SK-N-SH treated with all-trans-retinoic acid at 6 μM for 48 hours (cell line): Measurements from ENCODE around the gene DOCK2.

ENCODE experiments used
- ATAC-seq: fragments of 200-7000 bp; cut with Tn5 transposase; 3 replicates; pipeline ENCODE4 v1.9.1; 2020; ENCODE audit warnings: mild to moderate bottlenecking, moderate library complexity
- BACH2 ChIP-seq: fragments of 250-450 bp; sonication (Bioruptor Pico); IDR thresholded peaks from 2 replicates; pipeline ENCODE4 v1.9.0; 2021; ENCODE audit warnings: mild to moderate bottlenecking, borderline replicate concordance
- CSDC2 ChIP-seq: fragments of 250-450 bp; sonication (Bioruptor Pico); IDR thresholded peaks from 2 replicates; pipeline ENCODE4 v1.5.0; 2020; ENCODE audit warnings: mild to moderate bottlenecking, moderate library complexity
- ESRRG ChIP-seq: fragments of 250-450 bp; sonication (Bioruptor Pico); IDR thresholded peaks from 2 replicates; pipeline ENCODE4 v1.6.1; 2021; ENCODE audit warnings: mild to moderate bottlenecking
- ISL1 ChIP-seq: fragments of 250-450 bp; sonication (Bioruptor Pico); IDR thresholded peaks from 2 replicates; pipeline ENCODE4 v2.1.2; 2022; ENCODE audit warnings: mild to moderate bottlenecking, moderate library complexity
- OSR1 ChIP-seq: fragments of 250-450 bp; sonication (Bioruptor Pico); IDR thresholded peaks from 2 replicates; pipeline ENCODE4 v1.8.0; 2022; ENCODE audit warnings: moderate library complexity, mild to moderate bottlenecking, inconsistent platforms
- PPARA ChIP-seq: fragments of 250-450 bp; sonication (Bioruptor Pico); IDR thresholded peaks from 2 replicates; pipeline ENCODE4 v1.5.0; 2020; ENCODE audit warnings: mild to moderate bottlenecking, borderline replicate concordance
- RARB ChIP-seq: fragments of 250-450 bp; sonication (Bioruptor Pico); IDR thresholded peaks from 2 replicates; pipeline ENCODE4 v1.8.0; 2021; ENCODE audit warnings: mild to moderate bottlenecking, moderate library complexity
- TCF4 ChIP-seq: fragments of 250-450 bp; sonication (Bioruptor Pico); IDR thresholded peaks from 2 replicates; pipeline ENCODE4 v1.8.0; 2021; ENCODE audit warnings: mild to moderate bottlenecking, moderate library complexity, borderline replicate concordance
- TOX ChIP-seq: fragments of 250-450 bp; sonication (Bioruptor Pico); IDR thresholded peaks from 2 replicates; pipeline ENCODE4 v1.8.0; 2021; ENCODE audit warnings: mild to moderate bottlenecking, moderate library complexity, borderline replicate concordance
- ZFP3 ChIP-seq: fragments of 250-450 bp; sonication (Bioruptor Pico); IDR thresholded peaks from 2 replicates; pipeline ENCODE4 v1.5.0; 2020; ENCODE audit warnings: mild to moderate bottlenecking, moderate library complexity
- ZFP30 ChIP-seq: fragments of 450-650 bp; formaldehyde crosslinking; IDR thresholded peaks from 2 replicates; pipeline ENCODE4 v1.5.0; 2022; ENCODE audit warnings: mild to moderate bottlenecking, moderate library complexity
- ZNF565 ChIP-seq: fragments of 450-650 bp; formaldehyde crosslinking; conservative IDR thresholded peaks from 2 replicates; pipeline ENCODE4 v1.5.0; 2020; ENCODE audit warnings: low read depth, mild to moderate bottlenecking, moderate library complexity
- TF ChIP-seq, protein P1 (sequence below): fragments of 250-450 bp; sonication (Bioruptor Pico); IDR thresholded peaks from 2 replicates; pipeline ENCODE4 v1.5.1; 2021; ENCODE audit warnings: mild to moderate bottlenecking, moderate library complexity
- TF ChIP-seq, protein P2 (sequence below): fragments of 250-450 bp; sonication (Bioruptor Pico); IDR thresholded peaks from 2 replicates; pipeline ENCODE4 v1.8.0; 2020; ENCODE audit warnings: mild to moderate bottlenecking, moderate library complexity, borderline replicate concordance
- TF ChIP-seq, protein P3 (sequence below): fragments of 250-450 bp; sonication (Bioruptor Pico); IDR thresholded peaks from 2 replicates; pipeline ENCODE4 v1.8.0; 2021; ENCODE audit warnings: low read depth, mild to moderate bottlenecking, moderate library complexity, borderline replicate concordance
- TF ChIP-seq, protein P4 (sequence below): fragments of 250-450 bp; sonication (Bioruptor Pico); IDR thresholded peaks from 2 replicates; pipeline ENCODE4 v1.5.0; 2020; ENCODE audit warnings: mild to moderate bottlenecking, moderate library complexity

DOCK2 gene

DNA sequence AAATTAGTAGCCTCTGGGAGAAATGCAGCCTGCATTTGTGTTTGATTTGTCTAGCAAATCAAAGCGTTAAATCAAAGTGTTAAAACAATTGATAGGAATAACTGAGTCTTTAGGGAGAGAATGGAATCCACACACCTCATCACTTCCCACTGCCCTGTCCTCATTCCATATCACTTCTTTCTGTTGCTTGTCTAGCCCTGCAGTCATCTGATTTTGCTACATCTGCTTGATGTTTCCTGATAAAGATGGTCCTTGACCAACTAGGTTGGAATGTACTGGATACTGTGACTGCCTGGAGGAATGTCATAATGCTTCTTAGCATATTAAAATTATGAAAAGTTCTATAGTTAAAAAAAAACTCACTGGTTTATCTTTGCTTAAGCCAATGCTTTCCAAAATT, 119.9 kb downstream of the DOCK2 start:
- TF ChIP-seq TOX (CRISPR knock-in tag) = no peak
- no peak for TF ChIP-seq ZFP30 (CRISPR knock-in tag)
- no peak for TF ChIP-seq OSR1 (CRISPR knock-in tag)
- TF ChIP-seq, protein P1, sequence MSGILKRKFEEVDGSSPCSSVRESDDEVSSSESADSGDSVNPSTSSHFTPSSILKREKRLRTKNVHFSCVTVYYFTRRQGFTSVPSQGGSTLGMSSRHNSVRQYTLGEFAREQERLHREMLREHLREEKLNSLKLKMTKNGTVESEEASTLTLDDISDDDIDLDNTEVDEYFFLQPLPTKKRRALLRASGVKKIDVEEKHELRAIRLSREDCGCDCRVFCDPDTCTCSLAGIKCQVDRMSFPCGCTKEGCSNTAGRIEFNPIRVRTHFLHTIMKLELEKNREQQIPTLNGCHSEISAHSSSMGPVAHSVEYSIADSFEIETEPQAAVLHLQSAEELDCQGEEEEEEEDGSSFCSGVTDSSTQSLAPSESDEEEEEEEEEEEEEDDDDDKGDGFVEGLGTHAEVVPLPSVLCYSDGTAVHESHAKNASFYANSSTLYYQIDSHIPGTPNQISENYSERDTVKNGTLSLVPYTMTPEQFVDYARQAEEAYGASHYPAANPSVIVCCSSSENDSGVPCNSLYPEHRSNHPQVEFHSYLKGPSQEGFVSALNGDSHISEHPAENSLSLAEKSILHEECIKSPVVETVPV (CRISPR knock-in tag) = no peak
- no peak for TF ChIP-seq BACH2
- TF ChIP-seq, protein P2, sequence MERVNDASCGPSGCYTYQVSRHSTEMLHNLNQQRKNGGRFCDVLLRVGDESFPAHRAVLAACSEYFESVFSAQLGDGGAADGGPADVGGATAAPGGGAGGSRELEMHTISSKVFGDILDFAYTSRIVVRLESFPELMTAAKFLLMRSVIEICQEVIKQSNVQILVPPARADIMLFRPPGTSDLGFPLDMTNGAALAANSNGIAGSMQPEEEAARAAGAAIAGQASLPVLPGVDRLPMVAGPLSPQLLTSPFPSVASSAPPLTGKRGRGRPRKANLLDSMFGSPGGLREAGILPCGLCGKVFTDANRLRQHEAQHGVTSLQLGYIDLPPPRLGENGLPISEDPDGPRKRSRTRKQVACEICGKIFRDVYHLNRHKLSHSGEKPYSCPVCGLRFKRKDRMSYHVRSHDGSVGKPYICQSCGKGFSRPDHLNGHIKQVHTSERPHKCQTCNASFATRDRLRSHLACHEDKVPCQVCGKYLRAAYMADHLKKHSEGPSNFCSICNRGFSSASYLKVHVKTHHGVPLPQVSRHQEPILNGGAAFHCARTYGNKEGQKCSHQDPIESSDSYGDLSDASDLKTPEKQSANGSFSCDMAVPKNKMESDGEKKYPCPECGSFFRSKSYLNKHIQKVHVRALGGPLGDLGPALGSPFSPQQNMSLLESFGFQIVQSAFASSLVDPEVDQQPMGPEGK (CRISPR knock-in tag) = no peak
- TF ChIP-seq, protein P3, sequence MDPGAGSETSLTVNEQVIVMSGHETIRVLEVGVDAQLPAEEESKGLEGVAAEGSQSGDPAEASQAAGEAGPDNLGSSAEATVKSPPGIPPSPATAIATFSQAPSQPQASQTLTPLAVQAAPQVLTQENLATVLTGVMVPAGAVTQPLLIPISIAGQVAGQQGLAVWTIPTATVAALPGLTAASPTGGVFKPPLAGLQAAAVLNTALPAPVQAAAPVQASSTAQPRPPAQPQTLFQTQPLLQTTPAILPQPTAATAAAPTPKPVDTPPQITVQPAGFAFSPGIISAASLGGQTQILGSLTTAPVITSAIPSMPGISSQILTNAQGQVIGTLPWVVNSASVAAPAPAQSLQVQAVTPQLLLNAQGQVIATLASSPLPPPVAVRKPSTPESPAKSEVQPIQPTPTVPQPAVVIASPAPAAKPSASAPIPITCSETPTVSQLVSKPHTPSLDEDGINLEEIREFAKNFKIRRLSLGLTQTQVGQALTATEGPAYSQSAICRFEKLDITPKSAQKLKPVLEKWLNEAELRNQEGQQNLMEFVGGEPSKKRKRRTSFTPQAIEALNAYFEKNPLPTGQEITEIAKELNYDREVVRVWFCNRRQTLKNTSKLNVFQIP (CRISPR knock-in tag) = no peak
- no peak for TF ChIP-seq TCF4 (CRISPR knock-in tag)
- TF ChIP-seq, all 23 proteins: peak for 0
- ATAC-seq = peak; percentile 90

DNA sequence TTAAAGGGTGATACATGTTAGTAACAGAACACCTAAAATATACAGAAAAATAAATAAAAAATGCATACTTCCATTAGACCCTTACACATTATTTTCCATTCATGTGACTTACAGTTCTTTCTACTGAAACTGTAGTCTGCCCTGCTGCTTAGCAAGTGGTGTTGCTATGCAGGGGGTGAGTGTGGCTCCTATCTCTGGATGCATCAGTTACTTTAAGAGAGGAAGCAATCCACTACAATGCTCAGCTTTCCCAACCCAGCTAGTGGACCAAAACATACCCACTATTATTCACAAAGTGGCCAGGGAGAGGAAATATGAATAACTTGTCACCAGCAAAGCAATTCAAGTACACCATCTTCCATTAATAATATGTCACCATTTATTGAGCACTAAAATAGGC, 121.8 kb downstream of the DOCK2 start:
- TF ChIP-seq, protein P1 (CRISPR knock-in tag) = no peak
- no peak for TF ChIP-seq ISL1 (CRISPR knock-in tag)
- no peak for TF ChIP-seq PPARA (CRISPR knock-in tag)
- TF ChIP-seq ZNF565 (CRISPR knock-in tag) = no peak
- TF ChIP-seq, protein P4, sequence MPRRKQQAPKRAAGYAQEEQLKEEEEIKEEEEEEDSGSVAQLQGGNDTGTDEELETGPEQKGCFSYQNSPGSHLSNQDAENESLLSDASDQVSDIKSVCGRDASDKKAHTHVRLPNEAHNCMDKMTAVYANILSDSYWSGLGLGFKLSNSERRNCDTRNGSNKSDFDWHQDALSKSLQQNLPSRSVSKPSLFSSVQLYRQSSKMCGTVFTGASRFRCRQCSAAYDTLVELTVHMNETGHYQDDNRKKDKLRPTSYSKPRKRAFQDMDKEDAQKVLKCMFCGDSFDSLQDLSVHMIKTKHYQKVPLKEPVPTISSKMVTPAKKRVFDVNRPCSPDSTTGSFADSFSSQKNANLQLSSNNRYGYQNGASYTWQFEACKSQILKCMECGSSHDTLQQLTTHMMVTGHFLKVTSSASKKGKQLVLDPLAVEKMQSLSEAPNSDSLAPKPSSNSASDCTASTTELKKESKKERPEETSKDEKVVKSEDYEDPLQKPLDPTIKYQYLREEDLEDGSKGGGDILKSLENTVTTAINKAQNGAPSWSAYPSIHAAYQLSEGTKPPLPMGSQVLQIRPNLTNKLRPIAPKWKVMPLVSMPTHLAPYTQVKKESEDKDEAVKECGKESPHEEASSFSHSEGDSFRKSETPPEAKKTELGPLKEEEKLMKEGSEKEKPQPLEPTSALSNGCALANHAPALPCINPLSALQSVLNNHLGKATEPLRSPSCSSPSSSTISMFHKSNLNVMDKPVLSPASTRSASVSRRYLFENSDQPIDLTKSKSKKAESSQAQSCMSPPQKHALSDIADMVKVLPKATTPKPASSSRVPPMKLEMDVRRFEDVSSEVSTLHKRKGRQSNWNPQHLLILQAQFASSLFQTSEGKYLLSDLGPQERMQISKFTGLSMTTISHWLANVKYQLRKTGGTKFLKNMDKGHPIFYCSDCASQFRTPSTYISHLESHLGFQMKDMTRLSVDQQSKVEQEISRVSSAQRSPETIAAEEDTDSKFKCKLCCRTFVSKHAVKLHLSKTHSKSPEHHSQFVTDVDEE (CRISPR knock-in tag) = no peak
- no peak for TF ChIP-seq ESRRG (CRISPR knock-in tag)
- TF ChIP-seq, protein P3 (CRISPR knock-in tag) = no peak
- TF ChIP-seq CSDC2 = no peak
- TF ChIP-seq BACH2 = no peak
- TF ChIP-seq RARB (CRISPR knock-in tag) = no peak
- no peak for ATAC-seq

DNA sequence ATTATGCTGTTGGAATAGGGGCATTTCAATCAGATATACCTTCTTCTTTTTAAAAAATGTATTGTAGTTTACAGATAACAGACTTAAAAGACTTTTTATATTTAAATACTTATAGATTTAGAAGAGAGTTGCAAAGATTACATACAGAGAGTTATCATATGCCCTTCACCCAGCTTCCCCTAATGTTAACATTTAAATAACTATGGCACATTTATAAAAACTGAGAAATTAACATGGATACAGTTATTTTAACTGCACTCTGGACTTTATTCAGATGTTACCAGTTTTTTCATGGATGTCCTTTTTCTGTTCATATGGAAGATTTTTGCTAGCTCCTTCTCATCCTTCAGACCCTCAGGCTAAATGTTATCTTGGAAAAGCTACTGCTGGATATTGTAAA, 123.2 kb downstream of the DOCK2 start:
- TF ChIP-seq ZFP3 = no peak
- ATAC-seq = no peak
